IMR-90 (cell line): Measurements from ENCODE around the gene TIPRL. TPM values are rescaled to one million over a fixed set of nuclear protein-coding genes. Genes with fewer than 3 reads are reported as not detected.

Experiments used
- ATAC-seq: fragments of 200-7000 bp; cut with Tn5 transposase; 2 replicates; pipeline ENCODE4 v1.9.1; 2020; ENCODE audit warnings: low read depth, mild to moderate bottlenecking, moderate library complexity
- BruUV-seq: library from RNA; stranded (reverse); fragments of 400-500 nt; replicated peaks from 2 replicates; lab custom pipeline; 2021; lab: Mats Ljungman, UMichigan
- CTCF ChIA-PET: fragments of 300-600 bp; formaldehyde crosslinking; extraction: SDS; loops from one replicate; lab custom pipeline; 2021; ENCODE audit warnings: antibody characterized with exemption; lab: Yijun Ruan, JAX
- POLR2A ChIA-PET: fragments of 300-600 bp; sonication (Branson Sonifier 250); formaldehyde crosslinking; loops from one replicate; lab custom pipeline; 2022; ENCODE audit warnings: antibody characterized with exemption; ENCODE audit not compliant: unreplicated experiment; lab: Charles Lee
- DNase-seq: peaks from one replicate; pipeline ENCODE4 v3.0.0; 2013
- H2AFZ ChIP-seq: replicated peaks from 2 replicates; pipeline ENCODE3; 2013; ENCODE audit warnings: low read length, mild to moderate bottlenecking; ENCODE audit not compliant: poor library complexity
- H2AK5ac ChIP-seq: 2 replicates; pipeline ENCODE4 v1.6.1; 2013; ENCODE audit warnings: low read depth, low read length, inconsistent platforms
- H2AK9ac ChIP-seq: replicated peaks from 2 replicates; pipeline ENCODE3; 2013; ENCODE audit warnings: mild to moderate bottlenecking, low read depth, low read length, moderate library complexity; ENCODE audit not compliant: poor library complexity
- H2BK120ac ChIP-seq: 2 replicates; pipeline ENCODE4 v1.6.1; 2013; ENCODE audit warnings: low read depth, low read length, inconsistent platforms
- H2BK15ac ChIP-seq: 3 replicates; pipeline ENCODE4 v1.6.1; 2013; ENCODE audit warnings: low read depth, low read length, inconsistent platforms
- H2BK20ac ChIP-seq: 2 replicates; pipeline ENCODE4 v1.6.1; 2013; ENCODE audit warnings: low read depth, mild to moderate bottlenecking, inconsistent platforms, low read length, moderate library complexity
- H2BK5ac ChIP-seq: 2 replicates; pipeline ENCODE4 v1.6.1; 2013; ENCODE audit warnings: mild to moderate bottlenecking, low read depth, low read length, inconsistent platforms; ENCODE audit not compliant: poor library complexity, severe bottlenecking
- H3K14ac ChIP-seq: replicated peaks from 2 replicates; pipeline ENCODE4 v1.6.1; 2013; ENCODE audit warnings: low read depth, low read length, inconsistent platforms
- H3K18ac ChIP-seq: 2 replicates; pipeline ENCODE4 v1.6.1; 2013; ENCODE audit warnings: low read depth, low read length, control low read depth
- H3K23ac ChIP-seq: 2 replicates; pipeline ENCODE4 v1.6.1; 2013; ENCODE audit warnings: low read depth, low read length, inconsistent platforms
- H3K27ac ChIP-seq: 2 replicates; pipeline ENCODE4 v1.5.1; 2013; ENCODE audit warnings: mild to moderate bottlenecking, control low read depth, low read length; ENCODE audit not compliant: insufficient read depth
- H3K27me3 ChIP-seq: 2 replicates; pipeline ENCODE4 v1.6.1; 2013; ENCODE audit warnings: low read length; ENCODE audit not compliant: control insufficient read depth, insufficient read depth
- H3K36me3 ChIP-seq: 2 replicates; pipeline ENCODE4 v1.6.1; 2013; ENCODE audit warnings: low read length, mixed read lengths; ENCODE audit not compliant: control insufficient read depth, insufficient read depth
- H3K4ac ChIP-seq: 2 replicates; pipeline ENCODE4 v1.6.1; 2013; ENCODE audit warnings: low read depth, low read length, inconsistent platforms
- H3K4me1 ChIP-seq: 2 replicates; pipeline ENCODE4 v1.6.1; 2013; ENCODE audit warnings: low read length, mixed read lengths; ENCODE audit not compliant: control insufficient read depth, insufficient read depth
- H3K4me2 ChIP-seq: 2 replicates; pipeline ENCODE4 v1.6.1; 2013; ENCODE audit warnings: low read depth, mild to moderate bottlenecking, control low read depth, low read length, moderate library complexity
- H3K4me3 ChIP-seq: 2 replicates; pipeline ENCODE4 v1.5.1; 2013; ENCODE audit warnings: low read depth, mild to moderate bottlenecking, control low read depth, low read length, moderate library complexity; ENCODE audit not compliant: insufficient read depth
- H3K56ac ChIP-seq: 2 replicates; pipeline ENCODE4 v1.6.1; 2013; ENCODE audit warnings: low read length, inconsistent platforms; ENCODE audit not compliant: insufficient read depth; ENCODE audit errors: extremely low read depth
- H3K79me1 ChIP-seq, 2 experiments: 2 replicates each; pipeline ENCODE4 v1.6.1; 2013; ENCODE audit warnings: low read length in 2 of 2, inconsistent platforms in 1 of 2, low read depth in 1 of 2
- H3K9ac ChIP-seq: 2 replicates; pipeline ENCODE4 v1.6.1; 2013; ENCODE audit warnings: low read depth, low read length, control low read depth
- H3K9me1 ChIP-seq: 2 replicates; pipeline ENCODE4 v1.6.1; 2013; ENCODE audit warnings: low read length, inconsistent platforms; ENCODE audit not compliant: insufficient read depth
- H3K9me3 ChIP-seq: 2 replicates; pipeline ENCODE4 v1.6.1; 2013; ENCODE audit warnings: low read length; ENCODE audit not compliant: control insufficient read depth, insufficient read depth
- H4K20me1 ChIP-seq: 2 replicates; pipeline ENCODE4 v1.6.1; 2013; ENCODE audit warnings: low read length, inconsistent platforms; ENCODE audit not compliant: insufficient read depth
- H4K5ac ChIP-seq: 2 replicates; pipeline ENCODE4 v1.6.1; 2013; ENCODE audit warnings: mild to moderate bottlenecking, low read depth, low read length, control low read depth
- H4K8ac ChIP-seq, 2 experiments: 2 replicates each; pipeline ENCODE4 v1.6.1; 2013; ENCODE audit warnings: low read depth in 2 of 2, low read length in 2 of 2, control low read depth in 1 of 2, inconsistent platforms in 1 of 2
- H4K91ac ChIP-seq: 2 replicates; pipeline ENCODE4 v1.6.1; 2013; ENCODE audit warnings: low read depth, low read length, inconsistent platforms; ENCODE audit not compliant: insufficient read depth
- CEBPB ChIP-seq: IDR thresholded peaks from 2 replicates; pipeline ENCODE4 v1.6.1; 2012; ENCODE audit warnings: low read depth, low read length, improper control_type of control experiment
- CHD1 ChIP-seq: IDR thresholded peaks from 2 replicates; pipeline ENCODE4 v1.6.1; 2012; ENCODE audit warnings: low read depth, low read length, improper control_type of control experiment
- MAZ ChIP-seq: IDR thresholded peaks from 2 replicates; pipeline ENCODE4 v1.6.1; 2012; ENCODE audit warnings: low read depth, mild to moderate bottlenecking, low read length, improper control_type of control experiment, moderate library complexity, borderline replicate concordance
- RAD21 ChIP-seq: IDR thresholded peaks from 2 replicates; pipeline ENCODE4 v1.6.1; 2012; ENCODE audit warnings: low read length, improper control_type of control experiment
- RCOR1 ChIP-seq: IDR thresholded peaks from 2 replicates; pipeline ENCODE4 v1.6.1; 2012; ENCODE audit warnings: mild to moderate bottlenecking, low read length, improper control_type of control experiment; ENCODE audit not compliant: insufficient replicate concordance
- dilution Hi-C: fragments of 300-500 bp; cut with HindIII; formaldehyde crosslinking; loops from one replicate; pipeline ENCODE4 v1.14.3; 2018; ENCODE audit warnings: low sequenced_read_pairs; ENCODE audit not compliant: unreplicated experiment
- in situ Hi-C: fragments of 300-500 bp; cut with MboI; formaldehyde crosslinking; loops from 3 replicates; pipeline ENCODE4 v1.14.3; 2019; ENCODE audit warnings: low sequenced_read_pairs, inconsistent platforms, mixed read lengths
- intact Hi-C: fragments of 100-400 bp; cut with micrococcal nuclease; formaldehyde crosslinking; loops from 2 replicates; pipeline ENCODE4 v1.10.0; 2022
- polyA plus RNA-seq, 3 experiments: library from polyadenylated mRNA; depleted of rRNA; stranded (reverse); fragments of >200 nt; gene quantifications; 2 replicates each; pipeline ENCODE4 v1.2.3, GENCODE V29; 2012; ENCODE audit warnings: low replicate concordance in 1 of 3
- total RNA-seq: library from RNA; depleted of rRNA; stranded (reverse); fragments of >200 nt; gene quantifications from 2 replicates; pipeline ENCODE4 v1.2.3, GENCODE V29; 2012
- TF ChIP-seq, protein P1 (sequence below): fragments of 150-350 bp; IDR thresholded peaks from 2 replicates; pipeline ENCODE4 v1.6.1; 2016; ENCODE audit warnings: low read depth, mild to moderate bottlenecking, low read length, moderate library complexity, borderline replicate concordance

The TIPRL gene
- total and polyA plus RNA-seq, 2 of the 4 experiments (the other 2 are of a cell fraction) = 15.4 to 23.8 TPM

DNA sequence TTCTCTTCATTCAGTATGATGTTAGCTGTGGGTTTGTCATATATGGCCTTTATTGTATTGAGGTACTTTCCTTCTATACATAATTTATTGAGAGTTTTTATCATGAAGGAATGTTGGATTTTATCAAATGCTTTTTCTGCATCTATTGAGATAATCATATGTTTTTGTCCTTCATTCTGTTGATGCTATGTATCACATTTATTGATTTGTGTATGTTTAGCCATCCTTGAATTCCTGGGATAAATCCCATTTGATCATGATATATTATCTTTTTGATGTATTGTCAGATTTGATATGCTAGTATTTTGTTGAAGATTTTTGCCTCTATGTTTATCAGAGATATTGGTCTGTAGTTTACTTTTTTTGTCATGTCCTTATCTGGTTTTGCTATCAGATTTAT is 21.1 kb upstream of the TIPRL start:
- H3K4ac ChIP-seq = no peak overlapping the region
- intact Hi-C loops = loop anchor here (1.0 kb wide), 1 partner anchor 33 kb away; no protein-coding TSS in a partner anchor

More for the DNA sequence above, 21.1 kb upstream of the TIPRL start:
- Histone ChIP-seq H3K9me1 (no peaks in the 10 kb centered on the region), H4K8ac (no peak overlapping the region), H3K23ac (no peak overlapping the region), H2AFZ (no peak overlapping the region), H2BK20ac (no peak overlapping the region), H4K91ac (no peak overlapping the region), H3K27ac (no peak overlapping the region), H3K9ac (no peak overlapping the region), H4K5ac (no peak overlapping the region), H3K18ac (no peak overlapping the region), H3K79me1 (no peaks in the 10 kb centered on the region), H3K56ac (no peak overlapping the region), H2AK5ac (no peak overlapping the region), H3K4me2 (no peak overlapping the region), H3K4me1 (no peaks in the 10 kb centered on the region), H2BK5ac (no peak overlapping the region), H3K9me3 (peaks cover 3% of the 10 kb centered on the region; the same call in 1 of the 2 replicates), H2AK9ac (no peak overlapping the region), H3K27me3 (no peaks in the 10 kb centered on the region), H3K14ac (no peak overlapping the region), H3K36me3 (no peaks in the 10 kb centered on the region), H2BK120ac (no peak overlapping the region), H4K20me1 (no peaks in the 10 kb centered on the region), H2BK15ac (no peak overlapping the region), H3K4me3 (no peak overlapping the region)
- CTCF ChIA-PET = no interaction called here
- ATAC-seq (no peak), DNase-seq (no peak)
- POLR2A ChIA-PET = no interaction called here
- dilution Hi-C loops = no loop called here
- no peak for TF ChIP-seq MAZ
- TF ChIP-seq, protein P1, sequence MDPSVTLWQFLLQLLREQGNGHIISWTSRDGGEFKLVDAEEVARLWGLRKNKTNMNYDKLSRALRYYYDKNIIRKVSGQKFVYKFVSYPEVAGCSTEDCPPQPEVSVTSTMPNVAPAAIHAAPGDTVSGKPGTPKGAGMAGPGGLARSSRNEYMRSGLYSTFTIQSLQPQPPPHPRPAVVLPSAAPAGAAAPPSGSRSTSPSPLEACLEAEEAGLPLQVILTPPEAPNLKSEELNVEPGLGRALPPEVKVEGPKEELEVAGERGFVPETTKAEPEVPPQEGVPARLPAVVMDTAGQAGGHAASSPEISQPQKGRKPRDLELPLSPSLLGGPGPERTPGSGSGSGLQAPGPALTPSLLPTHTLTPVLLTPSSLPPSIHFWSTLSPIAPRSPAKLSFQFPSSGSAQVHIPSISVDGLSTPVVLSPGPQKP = no peak
- no peak for TF ChIP-seq RCOR1
- TF ChIP-seq CHD1 = no peak
- TF ChIP-seq RAD21 = no peak
- TF ChIP-seq CEBPB = no peak
- BruUV-seq = no TSS peak
- in situ Hi-C loops = no loop called here
